ENCODE data around the gene GPR132.
"Not testable (repeated sequence)": the region's sequence is repeated elsewhere in the genome, so short reads cannot be mapped to it uniquely, and the experiment has no call there.

GPR132 gene

DNA sequence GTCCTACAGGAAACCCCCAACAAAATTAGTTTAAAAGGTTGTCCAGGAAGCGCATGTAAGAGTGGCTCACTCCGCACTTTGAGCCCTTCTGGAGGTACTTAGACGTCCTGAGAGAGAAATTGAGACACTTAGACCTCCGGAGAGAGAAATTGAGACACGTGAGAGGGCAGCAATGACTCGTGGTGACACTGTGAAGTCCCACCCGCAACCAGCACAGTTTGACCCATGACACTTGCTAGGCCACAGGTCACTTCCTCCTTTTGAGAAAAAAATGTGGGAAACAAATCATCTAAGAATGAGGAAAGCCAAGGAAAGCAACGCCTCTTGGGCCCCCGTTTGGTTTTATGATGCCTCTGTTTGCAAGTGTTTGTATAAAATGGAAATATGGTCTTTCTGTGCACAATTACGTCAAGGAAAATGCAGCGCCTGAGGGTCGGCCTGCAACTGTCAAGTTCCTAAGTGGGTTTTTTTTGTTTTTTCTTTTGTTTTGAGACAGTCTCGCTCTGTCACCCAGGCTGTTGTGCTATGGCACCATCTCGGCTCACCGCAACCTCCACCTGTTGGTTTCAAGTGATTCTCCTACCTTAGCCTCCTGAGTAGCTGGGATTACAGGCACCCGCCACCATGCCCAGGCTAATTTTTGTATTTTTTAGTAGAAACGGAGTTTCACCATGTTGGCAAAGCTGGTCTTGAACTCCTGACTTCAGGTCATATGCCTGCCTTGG, 30.8 kb downstream of the GPR132 start:
- TF ChIP-seq, protein P1, sequence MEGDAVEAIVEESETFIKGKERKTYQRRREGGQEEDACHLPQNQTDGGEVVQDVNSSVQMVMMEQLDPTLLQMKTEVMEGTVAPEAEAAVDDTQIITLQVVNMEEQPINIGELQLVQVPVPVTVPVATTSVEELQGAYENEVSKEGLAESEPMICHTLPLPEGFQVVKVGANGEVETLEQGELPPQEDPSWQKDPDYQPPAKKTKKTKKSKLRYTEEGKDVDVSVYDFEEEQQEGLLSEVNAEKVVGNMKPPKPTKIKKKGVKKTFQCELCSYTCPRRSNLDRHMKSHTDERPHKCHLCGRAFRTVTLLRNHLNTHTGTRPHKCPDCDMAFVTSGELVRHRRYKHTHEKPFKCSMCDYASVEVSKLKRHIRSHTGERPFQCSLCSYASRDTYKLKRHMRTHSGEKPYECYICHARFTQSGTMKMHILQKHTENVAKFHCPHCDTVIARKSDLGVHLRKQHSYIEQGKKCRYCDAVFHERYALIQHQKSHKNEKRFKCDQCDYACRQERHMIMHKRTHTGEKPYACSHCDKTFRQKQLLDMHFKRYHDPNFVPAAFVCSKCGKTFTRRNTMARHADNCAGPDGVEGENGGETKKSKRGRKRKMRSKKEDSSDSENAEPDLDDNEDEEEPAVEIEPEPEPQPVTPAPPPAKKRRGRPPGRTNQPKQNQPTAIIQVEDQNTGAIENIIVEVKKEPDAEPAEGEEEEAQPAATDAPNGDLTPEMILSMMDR (conservative IDR thresholded peaks at IDR 0.05; ENCODE audit: low read depth, low read length): no peak
- H3K4me3 ChIP-seq (ENCODE audit: low read depth, low read length): no peak overlapping the region
- no peak for DNase-seq (ENCODE audit: low read depth)

DNA sequence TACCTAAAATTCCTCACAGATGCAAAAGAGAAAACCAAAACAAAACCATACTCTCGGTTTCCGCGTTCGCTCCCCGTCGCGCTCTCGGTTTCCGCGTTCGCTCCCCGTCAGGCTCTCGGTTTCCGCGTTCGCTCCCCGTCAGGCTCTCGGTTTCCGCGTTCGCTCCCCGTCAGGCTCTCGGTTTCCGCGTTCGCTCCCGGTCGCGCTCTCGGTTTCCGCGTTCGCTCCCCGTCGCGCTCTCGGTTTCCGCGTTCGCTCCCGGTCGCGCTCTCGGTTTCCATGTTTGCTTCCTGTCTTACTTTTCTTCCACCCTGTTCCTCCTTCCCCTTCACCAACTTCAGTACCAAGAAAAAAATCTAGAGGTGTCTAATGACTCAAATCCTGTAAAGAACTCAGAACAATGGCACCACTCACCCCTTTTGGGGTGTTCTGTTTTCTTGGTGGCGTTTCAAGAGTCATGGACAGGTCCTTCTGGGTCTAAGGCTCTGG, 31.8 kb downstream of the GPR132 start:
- not testable (repeated sequence) for DNase-seq (ENCODE audit: low read depth)
- H3K4me3 ChIP-seq (ENCODE audit: low read depth, low read length): peak overlapping the region; percentile 60

DNA sequence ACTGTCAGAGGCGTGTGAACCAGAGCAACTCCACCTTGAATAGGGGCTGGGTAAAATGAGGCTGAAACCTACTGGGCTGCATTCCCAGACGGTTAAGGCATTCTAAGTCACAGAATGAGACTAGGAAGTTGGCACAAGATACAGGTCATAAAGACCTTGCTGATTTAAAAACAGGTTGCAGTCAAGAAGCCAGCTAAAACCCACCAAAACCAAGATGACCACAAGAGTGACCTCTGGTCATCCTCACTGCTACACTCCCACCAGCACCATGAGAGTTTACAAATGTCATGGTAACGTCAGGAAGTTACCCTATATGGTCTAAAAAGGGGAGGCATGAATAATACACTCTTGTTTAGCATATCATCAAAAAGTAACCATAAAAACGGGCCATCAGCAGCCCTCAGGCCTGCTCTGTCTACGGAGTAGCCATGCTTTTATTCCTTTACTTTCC, 32.8 kb downstream of the GPR132 start:
- DNase-seq (ENCODE audit: low read depth): peak; percentile 39
- not testable (repeated sequence) for H3K4me3 ChIP-seq (ENCODE audit: low read depth, low read length)

DNA sequence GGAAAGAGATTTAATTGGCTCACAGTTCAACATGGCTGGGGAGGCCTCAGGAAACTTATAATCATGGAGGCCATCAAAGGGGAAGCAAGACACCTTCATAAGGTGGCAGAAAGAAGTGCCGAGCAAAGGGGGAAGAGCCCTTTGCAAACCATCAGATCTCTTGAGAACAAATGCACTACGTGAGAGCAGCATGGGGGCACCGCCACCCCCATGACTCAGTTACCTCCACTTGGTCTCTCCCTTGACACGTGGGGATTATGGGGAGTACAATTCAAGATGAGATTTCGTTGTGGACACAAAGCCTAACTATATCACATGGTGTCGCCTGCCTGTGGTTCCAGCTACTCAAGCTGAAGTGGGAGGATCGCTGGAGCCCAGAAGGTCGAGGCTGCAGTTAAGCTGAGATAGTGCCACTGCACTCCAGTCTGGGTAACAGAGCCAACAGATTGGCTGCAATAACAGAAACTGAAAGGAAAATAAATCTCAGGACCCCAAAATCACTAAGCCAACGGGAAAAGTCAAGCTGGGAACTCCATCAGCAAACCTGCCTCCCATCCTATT, 34.3 kb downstream of the GPR132 start:
- TF ChIP-seq, protein P1 (conservative IDR thresholded peaks at IDR 0.05; ENCODE audit: low read depth, low read length): no peak
- no peak for DNase-seq (ENCODE audit: low read depth)
- H3K4me3 ChIP-seq (ENCODE audit: low read depth, low read length): no peak overlapping the region

DNA sequence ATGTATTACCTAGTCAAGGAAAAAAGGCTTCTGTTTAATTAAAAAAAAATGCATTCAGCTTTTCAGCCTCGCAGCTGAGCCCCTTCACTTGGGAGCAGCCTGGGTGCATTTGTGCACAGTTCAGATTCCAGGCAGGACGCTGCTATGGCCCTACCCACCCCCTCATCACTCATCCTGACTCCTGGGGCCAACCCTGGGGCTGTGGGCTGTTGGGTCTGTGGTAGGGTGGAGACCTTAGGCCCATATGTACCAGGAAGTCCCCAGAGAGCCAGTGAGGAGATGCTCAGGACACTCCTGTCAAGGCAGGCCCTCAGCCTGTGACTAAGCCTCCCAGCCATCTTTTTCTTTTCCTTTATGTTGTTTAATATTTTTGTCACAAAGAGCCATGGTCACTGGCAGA, 35.0 kb downstream of the GPR132 start:
- H3K4me3 ChIP-seq (ENCODE audit: low read depth, low read length): no peak overlapping the region
- TF ChIP-seq, protein P1 (conservative IDR thresholded peaks at IDR 0.05; ENCODE audit: low read depth, low read length): no peak
- DNase-seq (ENCODE audit: low read depth): no peak

DNA sequence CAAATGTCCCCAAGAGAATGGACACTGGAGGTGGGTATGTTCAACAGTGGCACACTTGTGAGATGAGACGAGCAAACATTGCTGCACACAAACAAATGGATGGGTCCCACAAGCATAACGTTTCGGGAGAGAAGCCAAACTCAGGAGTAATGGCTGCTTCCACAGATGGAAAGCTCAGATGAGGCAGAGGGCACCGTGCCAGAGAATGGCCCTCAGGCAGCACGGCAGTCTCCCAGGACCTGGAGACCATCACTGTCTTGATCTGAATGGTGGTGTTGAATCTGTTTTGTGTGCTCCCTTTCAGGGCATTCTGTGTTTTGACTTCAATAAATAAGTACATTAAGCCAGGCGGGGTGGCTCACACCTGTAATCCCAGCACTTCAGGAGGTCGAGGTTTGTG, 35.8 kb downstream of the GPR132 start:
- no peak overlapping the region for H3K4me3 ChIP-seq (ENCODE audit: low read depth, low read length)
- no peak for DNase-seq (ENCODE audit: low read depth)
- TF ChIP-seq, protein P1 (conservative IDR thresholded peaks at IDR 0.05; ENCODE audit: low read depth, low read length): no peak

DNA sequence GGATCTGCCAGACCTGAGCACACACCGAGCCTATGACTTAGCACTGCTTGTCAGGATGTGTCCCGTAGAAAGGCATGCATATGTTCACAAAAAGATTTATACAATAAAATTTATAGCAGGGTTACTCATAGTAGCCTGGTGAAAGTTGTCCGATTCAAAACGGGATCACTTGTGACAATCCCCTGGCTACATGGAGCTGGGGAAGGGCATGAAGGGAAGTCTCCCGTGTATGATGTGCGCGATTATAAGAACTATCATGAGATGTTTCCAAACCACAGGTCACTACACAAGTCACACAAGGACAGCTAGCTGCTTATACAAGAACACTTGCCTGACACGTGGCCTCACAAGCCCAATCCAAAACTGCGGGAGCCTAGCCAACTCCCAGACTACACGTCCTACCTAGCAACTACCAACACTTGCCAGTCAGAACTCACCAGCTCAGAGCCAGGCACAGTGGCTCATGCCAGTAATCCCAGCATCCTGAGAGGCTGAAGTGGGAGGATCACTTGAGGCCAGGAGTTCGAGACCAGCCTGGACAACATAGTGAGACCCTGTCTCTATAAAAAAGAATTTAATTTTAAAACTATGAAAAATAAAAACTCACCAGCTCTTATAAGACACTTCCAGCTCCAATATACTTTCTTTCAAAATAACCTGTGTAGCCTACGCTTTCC, 36.8 kb downstream of the GPR132 start:
- H3K4me3 ChIP-seq (ENCODE audit: low read depth, low read length): no peak overlapping the region
- no peak for DNase-seq (ENCODE audit: low read depth)
- TF ChIP-seq, protein P1 (conservative IDR thresholded peaks at IDR 0.05; ENCODE audit: low read depth, low read length): no peak

DNA sequence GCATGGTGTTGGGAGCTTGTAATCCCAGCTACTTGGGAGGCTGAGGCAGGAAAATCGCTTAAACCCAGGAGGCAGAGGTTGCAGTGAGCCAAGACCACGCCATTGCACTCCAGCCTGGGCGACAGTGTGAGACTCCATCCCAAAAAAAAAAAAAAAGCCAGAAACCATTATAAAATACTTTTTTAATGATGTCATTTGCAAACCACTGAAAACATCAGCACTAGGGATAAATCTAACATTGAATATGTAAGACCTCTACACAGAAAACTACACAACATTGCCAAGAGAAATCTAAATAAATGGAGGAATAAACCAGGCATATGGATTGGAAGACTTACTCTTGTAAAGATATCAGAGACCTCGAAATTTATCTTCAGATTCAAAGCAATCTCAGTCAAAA, 37.5 kb downstream of the GPR132 start:
- not testable (repeated sequence) for H3K4me3 ChIP-seq (ENCODE audit: low read depth, low read length); DNase-seq (ENCODE audit: low read depth)
